Erythroblast (primary cell): ENCODE measurements around the gene STX8.

Experiments
- GATA1 ChIP-seq: IDR thresholded peaks from 2 replicates; pipeline ENCODE4 v1.6.1; 2011; ENCODE audit warnings: low read depth, mild to moderate bottlenecking, control low read depth, low read length, moderate library complexity
- POLR2A ChIP-seq: IDR thresholded peaks from 2 replicates; pipeline ENCODE4 v1.6.1; 2011; ENCODE audit warnings: mild to moderate bottlenecking, low read length

DNA sequence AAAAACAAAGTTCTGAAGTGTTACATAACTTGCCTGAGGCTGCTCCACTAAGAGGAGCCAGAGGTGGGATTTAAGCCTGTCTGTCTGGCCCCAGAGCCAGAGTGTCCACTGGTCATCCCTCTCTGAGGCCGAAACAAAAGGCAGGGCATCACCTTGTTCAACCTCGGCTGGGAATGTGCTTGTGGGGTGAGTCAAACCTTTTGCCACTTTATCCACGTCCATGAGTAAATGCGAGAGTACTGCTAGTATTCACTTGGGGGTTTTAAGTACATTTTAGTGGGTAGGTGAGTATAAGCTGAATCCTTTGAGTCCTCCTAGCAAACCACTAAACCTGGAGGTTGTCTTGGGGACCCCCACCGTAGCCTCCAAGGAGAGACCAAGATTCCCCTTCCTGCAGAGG, 103.5 kb downstream of the STX8 start:
- TF ChIP-seq POLR2A (no peak), GATA1 (no peak)
